ENCODE measurements around the gene ACOD1.
"Not testable (repeated sequence)": the region's sequence is repeated elsewhere in the genome, so short reads cannot be mapped to it uniquely, and the experiment has no call there.

Gene ACOD1

GRCh38 chr13:76953968-76954367 lies 5.7 kb downstream of the ACOD1 start:
- DNase-seq (ENCODE audit: low read depth), result no peak

- no peak for DNase-seq (ENCODE audit: low read depth)
Measured at GRCh38 chr13:76954538-76954937, 6.2 kb downstream of the ACOD1 start.

- DNase-seq (ENCODE audit: low read depth), result no peak
Measured at GRCh38 chr13:76955193-76955592, 6.9 kb downstream of the ACOD1 start.

GRCh38 chr13:76955661-76956060 lies 7.3 kb downstream of the ACOD1 start:
- DNase-seq (ENCODE audit: low read depth), result no peak

GRCh38 chr13:76958841-76959432 lies 10.6 kb downstream of the ACOD1 start:
- DNase-seq (ENCODE audit: low read depth), result no peak

GRCh38 chr13:76959734-76960133 lies 11.4 kb downstream of the ACOD1 start:
- not testable (repeated sequence) for DNase-seq (ENCODE audit: low read depth)

GRCh38 chr13:76965759-76966421 lies 17.6 kb downstream of the ACOD1 start:
- no peak for DNase-seq (ENCODE audit: low read depth)

- no peak for DNase-seq (ENCODE audit: low read depth)
Measured at GRCh38 chr13:76967031-76967430, 18.7 kb downstream of the ACOD1 start.

- DNase-seq (ENCODE audit: low read depth), result no peak
Measured at GRCh38 chr13:76968041-76968440, 19.7 kb downstream of the ACOD1 start.

GRCh38 chr13:76969488-76970365 lies 21.4 kb downstream of the ACOD1 start:
- no peak for DNase-seq (ENCODE audit: low read depth)

- no peak for DNase-seq (ENCODE audit: low read depth)
Measured at GRCh38 chr13:76971215-76971614, 22.9 kb downstream of the ACOD1 start.

- DNase-seq (ENCODE audit: low read depth), result no peak
Measured at GRCh38 chr13:76971851-76972829, 23.8 kb downstream of the ACOD1 start.

- DNase-seq (ENCODE audit: low read depth), result no peak
Measured at GRCh38 chr13:76973920-76974617, 25.8 kb downstream of the ACOD1 start.

GRCh38 chr13:76974618-76974975 lies 26.3 kb downstream of the ACOD1 start:
- DNase-seq (ENCODE audit: low read depth), result no peak

GRCh38 chr13:76975863-76976262 lies 27.6 kb downstream of the ACOD1 start:
- DNase-seq (ENCODE audit: low read depth), result no peak

- DNase-seq (ENCODE audit: low read depth), result no peak
Measured at GRCh38 chr13:76976490-76976889, 28.2 kb downstream of the ACOD1 start.

- no peak for DNase-seq (ENCODE audit: low read depth)
Measured at GRCh38 chr13:76976929-76977328, 28.6 kb downstream of the ACOD1 start.

- peak; percentile 75 for DNase-seq (ENCODE audit: low read depth)
Measured at GRCh38 chr13:76980075-76980718, 31.9 kb downstream of the ACOD1 start.

- DNase-seq (ENCODE audit: low read depth), result no peak
Measured at GRCh38 chr13:76982061-76982460, 33.8 kb downstream of the ACOD1 start.

GRCh38 chr13:76983676-76984075 lies 35.4 kb downstream of the ACOD1 start:
- DNase-seq (ENCODE audit: low read depth), result no peak

GRCh38 chr13:76991432-76991795 lies 43.1 kb downstream of the ACOD1 start:
- DNase-seq (ENCODE audit: low read depth), result peak; percentile 55

All from T follicular helper cell (primary cell).